ENCODE data around the gene DYTN.

DNA sequence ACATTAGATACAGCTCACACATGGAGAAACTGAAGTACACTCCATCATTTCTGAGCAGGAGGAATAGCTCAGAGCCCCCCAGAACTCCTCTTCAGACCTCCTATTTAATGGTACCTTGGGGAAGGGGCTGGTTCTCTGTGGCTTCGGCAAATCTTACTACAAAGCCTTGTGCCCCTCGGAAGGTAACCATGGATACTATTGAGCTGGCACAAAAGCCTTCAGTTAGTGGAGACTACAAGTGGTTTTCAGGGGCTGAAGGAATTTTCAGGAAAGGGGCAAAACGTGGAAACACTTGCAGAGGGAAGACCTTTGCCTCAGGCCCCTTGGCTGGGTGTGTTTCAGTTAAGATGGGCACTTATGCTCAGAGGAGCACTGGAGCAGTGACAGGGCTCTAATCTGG is 77.0 kb downstream of the DYTN start:
- TF ChIP-seq CTCF (IDR thresholded peaks at IDR 0.05) (no peak), POLR2A (IDR thresholded peaks at IDR 0.05) (no peak)

All from adrenal gland (tissue), 5 donors.